NB4 (cell line): Measurements from ENCODE around the gene TIMM17A.

Source experiments
- DNase-seq: peaks from one replicate; pipeline ENCODE4 v3.0.0; 2010; ENCODE audit warnings: low read depth
- H3K4me3 ChIP-seq: one replicate; pipeline ENCODE4 v1.5.1; 2011; ENCODE audit warnings: mild to moderate bottlenecking, low read depth, low read length, moderate library complexity
- CTCF ChIP-seq: IDR thresholded peaks from one replicate; pipeline ENCODE4 v1.5.1; 2012; ENCODE audit warnings: low read depth, low read length
- MAX ChIP-seq: IDR thresholded peaks from 2 replicates; pipeline ENCODE4 v1.6.1; 2011; ENCODE audit warnings: low read depth, low read length
- MYC ChIP-seq: IDR thresholded peaks from 2 replicates; pipeline ENCODE4 v1.6.1; 2011; ENCODE audit warnings: low read depth, low read length
- POLR2A ChIP-seq: IDR thresholded peaks from 2 replicates; pipeline ENCODE4 v1.6.1; 2011; ENCODE audit warnings: mild to moderate bottlenecking; ENCODE audit not compliant: insufficient read length; ENCODE audit errors: extremely low read depth

The TIMM17A gene

GRCh38 chr1:201955009-201955728 lies at the start of gene TIMM17A:
Gene TIMM17A, plus strand, starts transcription at chr1:201955503. Its CDS starts 24 bp downstream, at chr1:201955527.
- peak within 1 kb of the TSS; percentile 100 for H3K4me3 ChIP-seq
- TF ChIP-seq MYC (peak; percentile 59), CTCF (no peak), MAX (peak; percentile 65), POLR2A (peak; percentile 95)
- peak; percentile 97 for DNase-seq

DNA sequence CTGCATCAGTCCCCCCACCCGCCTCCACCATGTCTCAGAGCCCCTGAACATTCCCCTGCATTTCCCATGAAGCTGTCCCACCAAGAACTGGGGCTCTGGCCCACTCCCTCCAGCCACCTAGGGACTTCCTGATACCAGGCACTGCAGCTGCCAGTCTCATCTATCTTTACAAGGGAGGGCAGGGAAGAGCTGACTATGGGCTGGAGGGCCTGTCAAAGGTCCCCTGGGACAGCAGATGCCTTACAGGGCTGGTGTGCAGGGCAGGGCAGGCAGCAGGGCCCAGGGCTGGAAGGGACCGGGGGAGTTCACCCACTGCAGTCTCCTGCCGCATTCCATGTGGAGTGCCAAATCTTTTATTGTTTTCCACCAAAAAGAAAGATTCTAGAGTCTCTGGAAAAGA lies 49.0 kb upstream of the TIMM17A start:
- DNase-seq: peak; percentile 22
- H3K4me3 ChIP-seq: no peak overlapping the region
- TF ChIP-seq POLR2A (no peak), CTCF (no peak), MAX (no peak), MYC (no peak)

GRCh38 chr1:201907621-201908020 lies 47.7 kb upstream of the TIMM17A start:
- TF ChIP-seq POLR2A (no peak), CTCF (no peak), MYC (no peak), MAX (no peak)
- no peak overlapping the region for H3K4me3 ChIP-seq
- DNase-seq: no peak

GRCh38 chr1:201911826-201912571 lies 43.3 kb upstream of the TIMM17A start:
- H3K4me3 ChIP-seq: no peak overlapping the region
- TF ChIP-seq CTCF: no peak
- TF ChIP-seq POLR2A: no peak
- no peak for TF ChIP-seq MYC
- no peak for TF ChIP-seq MAX
- no peak for DNase-seq

DNA sequence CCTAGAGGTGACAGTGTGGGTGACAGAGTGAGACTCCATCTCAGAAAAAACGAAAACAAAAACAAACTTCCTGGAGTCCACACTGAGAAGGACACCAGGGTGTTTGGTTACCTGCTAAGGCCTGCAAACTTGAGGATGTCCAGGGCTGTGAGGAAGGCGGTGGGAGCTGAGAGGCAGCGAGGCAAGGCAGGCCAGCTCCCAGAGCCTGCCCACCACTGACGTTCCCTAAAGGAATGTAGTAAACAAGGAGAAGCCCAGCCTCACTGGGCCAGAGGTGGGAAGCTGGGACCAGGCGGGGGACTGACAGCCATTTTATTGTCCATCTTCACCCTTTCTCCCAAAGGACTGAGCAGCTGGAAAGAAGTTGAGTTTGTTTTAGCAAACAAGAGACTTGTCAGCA lies 42.5 kb upstream of the TIMM17A start:
- no peak overlapping the region for H3K4me3 ChIP-seq
- no peak for DNase-seq
- TF ChIP-seq MYC (no peak), MAX (no peak), CTCF (no peak), POLR2A (no peak)
